Nephron (organoid): ENCODE data around the gene PTPRD.
A peak's percentile ranks its signal among the peaks of the same experiment; 100 is the strongest.
"Not testable (repeated sequence)": the region's sequence is repeated elsewhere in the genome, so short reads cannot be mapped to it uniquely, and the experiment has no call there.

Experiments
- H3K27ac Mint-ChIP-seq, 3 experiments: 2 replicates each; pipeline ENCODE4 v1.8.0; 2020; ENCODE audit warnings: mixed read lengths in 3 of 3, mild to moderate bottlenecking in 2 of 3, moderate library complexity in 1 of 3
- H3K27me3 Mint-ChIP-seq: 2 replicates; pipeline ENCODE4 v1.8.0; 2021; ENCODE audit warnings: low read depth, mild to moderate bottlenecking, moderate library complexity, mixed read lengths
- H3K36me3 Mint-ChIP-seq: 2 replicates; pipeline ENCODE4 v1.8.0; 2020; ENCODE audit warnings: low read depth, mixed read lengths
- H3K4me1 Mint-ChIP-seq: 2 replicates; pipeline ENCODE4 v1.8.0; 2020; ENCODE audit warnings: mixed read lengths
- H3K4me3 Mint-ChIP-seq, 3 experiments: 2 replicates each; pipeline ENCODE4 v1.8.0; 2020; ENCODE audit warnings: mild to moderate bottlenecking in 3 of 3, mixed read lengths in 3 of 3, moderate library complexity in 2 of 3
- H3K9me3 Mint-ChIP-seq: 2 replicates; pipeline ENCODE4 v1.8.0; 2020; ENCODE audit warnings: mixed read lengths
- TF ChIP-seq, protein P1 (sequence below), 3 experiments: fragments of 200-600 bp; sonication (generic); IDR thresholded peaks; one replicate each; pipeline ENCODE4 v1.5.0; 2021; ENCODE audit warnings: antibody characterized with exemption in 3 of 3; ENCODE audit not compliant: unreplicated experiment in 3 of 3

PTPRD gene

DNA sequence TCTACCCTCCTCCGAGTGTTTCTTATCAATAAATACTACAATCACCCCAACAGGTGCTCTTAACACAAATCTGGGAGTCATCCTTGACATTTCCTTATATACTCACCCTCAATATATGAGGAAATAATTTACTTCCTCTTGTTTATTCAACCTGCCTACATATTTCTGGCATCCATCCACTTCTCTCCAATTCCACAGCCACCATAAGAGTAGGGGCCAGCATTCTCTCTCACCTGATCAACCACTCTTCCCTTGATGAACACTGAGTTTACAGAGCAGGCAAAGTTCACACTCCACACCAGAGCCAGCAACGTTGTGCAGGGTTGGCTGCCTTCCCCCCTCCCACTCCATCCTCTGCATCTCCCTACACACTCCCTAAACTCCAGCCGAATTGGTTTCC is 1908.9 kb downstream of the PTPRD start:
- Mint-ChIP-seq H3K27ac (peak overlapping the region; percentile 14 to 53 (median 50)), H3K4me3 (no peak overlapping the region), H3K36me3 (peaks cover 7% of the 10 kb centered on the region), H3K9me3 (no peaks in the 10 kb centered on the region), H3K4me1 (peaks cover 57% of the 10 kb centered on the region), H3K27me3 (no peaks in the 10 kb centered on the region)
- TF ChIP-seq, protein P1, sequence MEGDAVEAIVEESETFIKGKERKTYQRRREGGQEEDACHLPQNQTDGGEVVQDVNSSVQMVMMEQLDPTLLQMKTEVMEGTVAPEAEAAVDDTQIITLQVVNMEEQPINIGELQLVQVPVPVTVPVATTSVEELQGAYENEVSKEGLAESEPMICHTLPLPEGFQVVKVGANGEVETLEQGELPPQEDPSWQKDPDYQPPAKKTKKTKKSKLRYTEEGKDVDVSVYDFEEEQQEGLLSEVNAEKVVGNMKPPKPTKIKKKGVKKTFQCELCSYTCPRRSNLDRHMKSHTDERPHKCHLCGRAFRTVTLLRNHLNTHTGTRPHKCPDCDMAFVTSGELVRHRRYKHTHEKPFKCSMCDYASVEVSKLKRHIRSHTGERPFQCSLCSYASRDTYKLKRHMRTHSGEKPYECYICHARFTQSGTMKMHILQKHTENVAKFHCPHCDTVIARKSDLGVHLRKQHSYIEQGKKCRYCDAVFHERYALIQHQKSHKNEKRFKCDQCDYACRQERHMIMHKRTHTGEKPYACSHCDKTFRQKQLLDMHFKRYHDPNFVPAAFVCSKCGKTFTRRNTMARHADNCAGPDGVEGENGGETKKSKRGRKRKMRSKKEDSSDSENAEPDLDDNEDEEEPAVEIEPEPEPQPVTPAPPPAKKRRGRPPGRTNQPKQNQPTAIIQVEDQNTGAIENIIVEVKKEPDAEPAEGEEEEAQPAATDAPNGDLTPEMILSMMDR (IDR thresholded peaks at IDR 0.05; ENCODE audit: unreplicated experiment in 3 of 3) = no peak

DNA sequence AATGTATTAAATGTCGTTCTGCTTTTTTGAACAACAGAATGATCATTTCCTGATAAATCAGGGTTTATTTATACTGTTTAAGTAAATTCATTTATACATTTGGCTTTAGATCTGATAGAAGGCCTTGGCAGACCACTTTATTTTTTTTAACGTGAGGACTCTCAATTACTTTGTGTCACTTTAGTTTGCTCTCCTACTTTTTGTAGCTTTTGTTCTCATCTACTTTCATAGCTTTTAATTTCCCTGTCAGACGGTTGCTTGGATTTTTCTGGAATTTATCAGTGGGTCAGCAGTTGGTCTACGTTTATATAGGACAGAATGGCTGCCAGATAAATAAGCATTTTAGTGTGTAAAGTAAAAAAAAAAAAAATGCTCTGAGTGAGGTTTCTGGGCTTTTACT is 1910.9 kb downstream of the PTPRD start:
- Mint-ChIP-seq H3K4me3 (no peak overlapping the region), H3K36me3 (peaks cover 7% of the 10 kb centered on the region), H3K27ac (peak overlapping the region; percentile 2 to 60 (median 13)), H3K4me1 (peaks cover 59% of the 10 kb centered on the region), H3K9me3 (no peaks in the 10 kb centered on the region), H3K27me3 (no peaks in the 10 kb centered on the region)
- TF ChIP-seq, protein P1 (IDR thresholded peaks at IDR 0.05; ENCODE audit: unreplicated experiment in 3 of 3) = no peak

DNA sequence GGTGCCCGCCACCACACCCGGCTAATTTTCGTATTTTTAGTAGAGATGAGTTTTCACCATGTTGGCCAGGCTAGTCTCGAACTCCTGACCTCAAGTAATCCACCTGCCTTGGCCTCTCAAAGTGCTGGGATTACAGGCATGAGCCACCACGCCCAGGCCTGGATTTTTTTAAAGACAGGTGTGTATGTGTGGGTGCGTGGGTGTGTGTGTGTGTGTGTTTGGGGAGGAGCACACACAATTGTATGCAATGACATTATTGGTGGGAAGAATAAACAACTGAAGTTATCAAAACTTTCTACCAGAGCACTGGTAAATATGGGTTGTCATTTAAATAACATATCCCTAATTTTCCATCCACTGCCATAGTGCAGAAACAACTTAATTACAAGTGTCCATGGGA is 1915.2 kb downstream of the PTPRD start:
- not testable (repeated sequence) for H3K27me3 Mint-ChIP-seq, H3K4me3 Mint-ChIP-seq, H3K27ac Mint-ChIP-seq, H3K36me3 Mint-ChIP-seq, H3K9me3 Mint-ChIP-seq
- H3K4me1 Mint-ChIP-seq = peaks cover 49% of the 10 kb centered on the region

DNA sequence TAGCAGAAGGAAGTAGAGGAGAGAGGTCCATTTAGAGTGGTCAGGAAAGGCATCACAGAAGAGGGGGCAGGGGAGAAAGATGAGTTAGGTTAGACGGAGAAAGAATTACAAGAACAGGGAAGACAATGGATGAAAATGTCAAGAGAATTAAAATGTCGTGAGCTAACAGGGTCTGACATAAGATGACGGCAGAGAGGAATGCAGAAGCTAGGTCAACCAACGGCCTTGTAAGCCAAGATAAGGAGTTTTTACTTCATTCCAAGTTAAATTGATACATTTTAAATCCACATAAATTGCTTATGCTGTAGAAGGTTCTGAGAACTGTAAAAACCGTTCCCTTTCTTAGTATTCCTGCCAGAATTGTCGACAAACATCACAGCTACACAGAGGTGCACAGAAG is 1916.3 kb downstream of the PTPRD start:
- peak overlapping the region in 1 of 3 experiments; percentile 4 for H3K27ac Mint-ChIP-seq
- no peaks in the 10 kb centered on the region for H3K27me3 Mint-ChIP-seq
- peaks cover 40% of the 10 kb centered on the region for H3K4me1 Mint-ChIP-seq
- H3K36me3 Mint-ChIP-seq = no peaks in the 10 kb centered on the region
- TF ChIP-seq, protein P1 (IDR thresholded peaks at IDR 0.05; ENCODE audit: unreplicated experiment in 3 of 3) = no peak
- no peak overlapping the region for H3K4me3 Mint-ChIP-seq
- H3K9me3 Mint-ChIP-seq = no peaks in the 10 kb centered on the region

DNA sequence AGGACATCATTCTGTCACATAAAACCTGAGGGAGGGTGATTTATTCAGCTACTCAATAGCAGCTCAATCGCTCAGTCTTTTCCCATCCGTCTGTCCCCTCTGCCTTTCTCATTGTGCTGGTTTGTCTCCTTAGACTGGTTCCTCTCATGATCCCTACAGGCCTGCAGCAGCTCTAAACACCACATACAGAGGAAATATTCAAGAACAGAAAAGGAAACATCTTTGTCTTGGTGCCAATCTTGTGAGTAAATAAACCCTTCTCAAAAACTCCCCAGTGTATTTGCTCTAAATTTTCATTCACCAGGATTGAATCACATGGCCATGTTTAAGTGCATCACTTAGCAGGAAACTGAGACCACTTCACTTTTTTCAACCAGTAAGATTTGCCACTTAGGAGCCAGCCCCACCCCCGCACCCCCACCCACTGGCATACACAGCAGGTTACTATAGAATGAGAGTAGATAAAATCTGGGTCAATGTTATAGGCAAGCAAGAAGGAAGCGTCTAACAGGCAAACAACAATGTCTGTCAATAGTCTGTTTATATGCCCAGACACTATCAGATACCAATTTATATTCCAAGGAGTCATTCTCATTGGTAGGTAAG is 1917.7 kb downstream of the PTPRD start:
- H3K4me3 Mint-ChIP-seq = no peak overlapping the region
- TF ChIP-seq, protein P1 (IDR thresholded peaks at IDR 0.05; ENCODE audit: unreplicated experiment in 3 of 3) = no peak
- H3K4me1 Mint-ChIP-seq = peaks cover 33% of the 10 kb centered on the region
- H3K27ac Mint-ChIP-seq = peak overlapping the region in 1 of 3 experiments; percentile 18
- H3K36me3 Mint-ChIP-seq = peaks cover 11% of the 10 kb centered on the region
- no peaks in the 10 kb centered on the region for H3K9me3 Mint-ChIP-seq
- H3K27me3 Mint-ChIP-seq = no peaks in the 10 kb centered on the region

DNA sequence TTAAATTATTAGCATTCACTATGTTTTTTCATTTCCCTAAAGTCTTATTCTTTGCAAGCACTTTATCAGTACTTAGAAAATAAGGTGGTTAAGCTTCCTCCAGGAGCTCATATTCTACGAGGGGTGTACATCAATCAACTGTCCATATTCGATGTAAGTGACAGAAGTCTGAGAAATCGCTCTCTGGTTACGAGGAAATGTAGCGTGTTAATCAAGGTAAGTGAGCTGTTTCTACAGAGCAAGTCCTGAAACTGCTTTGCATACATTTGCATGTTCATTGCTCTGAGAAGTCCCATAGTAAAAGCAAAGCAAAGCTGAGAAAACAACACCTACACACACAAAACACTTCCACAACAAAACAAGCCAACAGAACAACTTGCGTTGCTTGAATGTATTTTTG is 1919.3 kb downstream of the PTPRD start:
- peak overlapping the region in 1 of 3 experiments; percentile 44 for H3K27ac Mint-ChIP-seq
- H3K4me3 Mint-ChIP-seq = no peak overlapping the region

More for the DNA sequence above, 1919.3 kb downstream of the PTPRD start:
- Mint-ChIP-seq H3K27me3 (no peaks in the 10 kb centered on the region), H3K9me3 (no peaks in the 10 kb centered on the region), H3K4me1 (peaks cover 23% of the 10 kb centered on the region), H3K36me3 (peaks cover 23% of the 10 kb centered on the region)
- TF ChIP-seq, protein P1 (IDR thresholded peaks at IDR 0.05; ENCODE audit: unreplicated experiment in 3 of 3) = no peak
